HCT116 (cell line): ENCODE measurements around the gene CHM. TPM values are rescaled to one million over a fixed set of nuclear protein-coding genes. Genes with fewer than 3 reads are reported as not detected.

Source experiments
- ATAC-seq: fragments of 200-7000 bp; cut with Tn5 transposase; 2 replicates; pipeline ENCODE4 v1.9.1; 2020; ENCODE audit warnings: mild to moderate bottlenecking, moderate library complexity
- BruUV-seq: library from RNA; stranded (reverse); fragments of 400-500 nt; replicated peaks from 2 replicates; lab custom pipeline; 2021; lab: Mats Ljungman, UMichigan
- CTCF ChIA-PET: fragments of 300-600 bp; sonication (Branson Sonifier 250); formaldehyde crosslinking; loops from one replicate; lab custom pipeline; 2021; ENCODE audit warnings: antibody characterized with exemption; lab: Charles Lee
- POLR2A ChIA-PET: fragments of 300-600, 350-600 bp; sonication (Branson Sonifier 250); formaldehyde crosslinking; loops from one replicate; lab custom pipeline; 2021; ENCODE audit warnings: antibody characterized with exemption; lab: Charles Lee
- RAD21 ChIA-PET, 2 experiments: fragments of 300-600 bp; sonication (Branson Sonifier 250); formaldehyde crosslinking; loops; one replicate each; lab custom pipeline; 2023; ENCODE audit warnings: low total read pairs in 2 of 2; ENCODE audit not compliant: uncharacterized antibody in 2 of 2, unreplicated experiment in 2 of 2, low non-redundant PET in 1 of 2; lab: Charles Lee
- DNase-seq: peaks from one replicate; pipeline ENCODE4 v3.0.0-alpha.2; 2010; ENCODE audit warnings: low read depth, low spot score
- H2AFZ ChIP-seq: fragments of 200-600 bp; shearing (Covaris generic), sonication (generic); 2 replicates; pipeline ENCODE4 v1.6.1; 2017; ENCODE audit warnings: low read depth, mixed run types, mixed read lengths, antibody characterized with exemption, low read length; ENCODE audit not compliant: poor library complexity, severe bottlenecking
- H3K27ac ChIP-seq: 2 replicates; pipeline ENCODE4 v1.5.1; 2012; ENCODE audit warnings: low read depth, low read length
- H3K27me3 ChIP-seq: fragments of 200-600 bp; sonication (generic); 2 replicates; pipeline ENCODE4 v1.6.1; 2016; ENCODE audit warnings: mixed run types, low read length, mixed read lengths; ENCODE audit not compliant: insufficient read depth
- H3K36me3 ChIP-seq, 2 experiments: fragments of 200-500 bp in 1 of 2; fragments of 200-600 bp in 1 of 2; sonication (Bioruptor generic) in 1 of 2; sonication (generic) in 1 of 2; 2 replicates each; pipeline versions ENCODE4 v1.5.1 to v1.6.1; 2014 to 2016; ENCODE audit warnings: low read length in 2 of 2, inconsistent platforms in 1 of 2, mixed read lengths in 1 of 2, mixed run types in 1 of 2; ENCODE audit not compliant: insufficient read depth in 2 of 2, control insufficient read depth in 1 of 2
- H3K4me1 ChIP-seq, 2 experiments: fragments of 200-600 bp in 1 of 2; sonication (generic) in 1 of 2; 2 replicates each; pipeline versions ENCODE4 v1.5.1 to v1.6.1; 2012 to 2017; ENCODE audit warnings: low read length in 2 of 2, inconsistent platforms in 1 of 2, mild to moderate bottlenecking in 1 of 2, mixed read lengths in 1 of 2, mixed run types in 1 of 2, moderate library complexity in 1 of 2; ENCODE audit not compliant: insufficient read depth in 2 of 2, control insufficient read depth in 1 of 2
- H3K4me2 ChIP-seq: fragments of 200-600 bp; sonication (generic); 2 replicates; pipeline ENCODE4 v1.6.1; 2017; ENCODE audit warnings: mixed run types, low read length, mixed read lengths
- H3K4me3 ChIP-seq, 2 experiments: fragments of 200-600 bp in 1 of 2; sonication (generic) in 1 of 2; replicated peaks in 1 of 2; 2 replicates each; pipeline ENCODE4 v1.5.1; 2011 to 2016; ENCODE audit warnings: low read length in 2 of 2, control low read depth in 1 of 2, low read depth in 1 of 2, mild to moderate bottlenecking in 1 of 2, mixed read lengths in 1 of 2, mixed run types in 1 of 2
- H3K79me2 ChIP-seq: fragments of 200-600 bp; sonication (generic); 2 replicates; pipeline ENCODE4 v1.6.1; 2017; ENCODE audit warnings: mild to moderate bottlenecking, mixed run types, low read length, moderate library complexity, mixed read lengths; ENCODE audit not compliant: insufficient read depth
- H3K9ac ChIP-seq: fragments of 200-600 bp; sonication (generic); 2 replicates; pipeline ENCODE4 v1.6.1; 2016; ENCODE audit warnings: low read length, mixed read lengths
- H3K9me2 ChIP-seq: fragments of 200-600 bp; sonication (generic), shearing (Covaris generic); 2 replicates; pipeline ENCODE4 v1.6.1; 2017; ENCODE audit warnings: mixed run types, mild to moderate bottlenecking, moderate library complexity; ENCODE audit not compliant: insufficient read depth
- H3K9me3 ChIP-seq, 2 experiments: fragments of 200-500 bp in 1 of 2; fragments of 200-600 bp in 1 of 2; sonication (Bioruptor generic) in 1 of 2; sonication (generic) in 1 of 2; 2 replicates each; pipeline ENCODE4 v1.6.1; 2014 to 2017; ENCODE audit warnings: low read length in 2 of 2, mixed read lengths in 2 of 2, inconsistent platforms in 1 of 2, low read depth in 1 of 2, mild to moderate bottlenecking in 1 of 2, mixed run types in 1 of 2, moderate library complexity in 1 of 2; ENCODE audit not compliant: control insufficient read depth in 1 of 2, insufficient read depth in 1 of 2
- H4K20me1 ChIP-seq: fragments of 200-600 bp; sonication (generic), shearing (Covaris generic); 2 replicates; pipeline ENCODE4 v1.6.1; 2017; ENCODE audit warnings: mixed run types, mild to moderate bottlenecking, moderate library complexity; ENCODE audit not compliant: insufficient read depth
- CEBPB ChIP-seq: IDR thresholded peaks from 2 replicates; pipeline ENCODE4 v1.6.1; 2012; ENCODE audit warnings: low read depth
- CTCF ChIP-seq, 3 experiments: fragments of 200-600 bp in 1 of 3; sonication (generic) in 1 of 3; IDR thresholded peaks in 2 of 3; conservative IDR thresholded peaks in 1 of 3; 2 replicates each; pipeline ENCODE4 v1.5.1; 2012 to 2017; ENCODE audit warnings: low read depth in 2 of 3, low read length in 2 of 3, antibody characterized with exemption in 1 of 3, borderline replicate concordance in 1 of 3, control low read depth in 1 of 3, mild to moderate bottlenecking in 1 of 3, mixed read lengths in 1 of 3, mixed run types in 1 of 3, moderate library complexity in 1 of 3; ENCODE audit not compliant: insufficient read depth in 1 of 3
- EGR1 ChIP-seq: IDR thresholded peaks from 2 replicates; pipeline ENCODE4 v1.6.1; 2012; ENCODE audit warnings: low read depth
- ELF1 ChIP-seq: IDR thresholded peaks from 2 replicates; pipeline ENCODE4 v1.6.1; 2012; ENCODE audit warnings: low read depth, borderline replicate concordance
- EZH2 ChIP-seq: fragments of 200-600 bp; sonication (generic); IDR thresholded peaks from 2 replicates; pipeline ENCODE4 v1.6.1; 2017; ENCODE audit warnings: antibody characterized with exemption, mixed run types
- EZH2phosphoT487 ChIP-seq: fragments of 200-600 bp; IDR thresholded peaks from 2 replicates; pipeline ENCODE4 v1.6.1; 2018; ENCODE audit warnings: antibody characterized with exemption, borderline replicate concordance
- FOSL1 ChIP-seq: IDR thresholded peaks from 2 replicates; pipeline ENCODE4 v1.6.1; 2012; ENCODE audit warnings: low read depth
- JUND ChIP-seq: IDR thresholded peaks from 2 replicates; pipeline ENCODE4 v1.6.1; 2012
- MAX ChIP-seq: IDR thresholded peaks from 2 replicates; pipeline ENCODE4 v1.6.1; 2012
- POLR2A ChIP-seq: IDR thresholded peaks from 2 replicates; pipeline ENCODE4 v1.7.0; 2011; ENCODE audit warnings: borderline replicate concordance; ENCODE audit not compliant: insufficient read depth, insufficient read length; ENCODE audit errors: extremely low read depth
- POLR2AphosphoS5 ChIP-seq: IDR thresholded peaks from 2 replicates; pipeline ENCODE4 v1.6.1; 2011; ENCODE audit warnings: mild to moderate bottlenecking, low read depth, low read length, moderate library complexity
- RAD21 ChIP-seq: IDR thresholded peaks from 2 replicates; pipeline ENCODE4 v1.6.1; 2012; ENCODE audit warnings: low read depth, mild to moderate bottlenecking
- REST ChIP-seq: IDR thresholded peaks from 2 replicates; pipeline ENCODE4 v1.6.1; 2012; ENCODE audit warnings: low read depth
- SIN3A ChIP-seq: IDR thresholded peaks from 2 replicates; pipeline ENCODE4 v1.6.1; 2012; ENCODE audit warnings: low read depth
- SP1 ChIP-seq: IDR thresholded peaks from 2 replicates; pipeline ENCODE4 v1.6.1; 2012; ENCODE audit warnings: low read depth
- SRF ChIP-seq: IDR thresholded peaks from 2 replicates; pipeline ENCODE4 v1.6.1; 2012; ENCODE audit warnings: low read depth
- ZBTB33 ChIP-seq: IDR thresholded peaks from 2 replicates; pipeline ENCODE4 v1.6.1; 2011; ENCODE audit warnings: mild to moderate bottlenecking, low read length, moderate library complexity; ENCODE audit not compliant: insufficient replicate concordance; ENCODE audit errors: extremely low read depth
- ZFX ChIP-seq: fragments of 450-650 bp; IDR thresholded peaks from 2 replicates; pipeline ENCODE4 v1.6.1; 2017
- intact Hi-C: fragments of 100-400 bp; cut with micrococcal nuclease; formaldehyde crosslinking; loops from 2 replicates; pipeline ENCODE4 v1.10.0; 2022
- total RNA-seq: library from RNA; stranded (reverse); gene quantifications from one replicate; pipeline ENCODE4 v1.2.1, GENCODE V29; 2021; ENCODE audit not compliant: unreplicated experiment

CHM gene
- total RNA-seq, 1 experiment from 2014 or later, result 17.1 TPM

GRCh38 chrX:85836868-85837267 lies 210.5 kb downstream of the CHM start:
- no TSS peak for BruUV-seq
- CTCF ChIA-PET, result no interaction called here
- intact Hi-C loops, result no loop called here
- no peak overlapping the region for H3K27ac ChIP-seq
- no peak for TF ChIP-seq EZH2phosphoT487
- no peak for TF ChIP-seq EGR1
- no peak for TF ChIP-seq REST
- TF ChIP-seq RAD21, result no peak
- no peak for TF ChIP-seq EZH2
- no peak for TF ChIP-seq ZBTB33
- TF ChIP-seq CTCF (IDR thresholded peaks at IDR 0.05 in 2 of 3, conservative IDR thresholded peaks at IDR 0.05 in 1 of 3; ENCODE audit: borderline replicate concordance in 1 of 3, insufficient read depth in 1 of 3, low read depth in 2 of 3, low read length in 2 of 3), result no peak
- no peak for TF ChIP-seq ELF1
- TF ChIP-seq ZFX, result no peak
- no peak for TF ChIP-seq SRF
- no peak for TF ChIP-seq JUND
- no peak for TF ChIP-seq POLR2A
- TF ChIP-seq SIN3A, result no peak
- no peak for TF ChIP-seq MAX
- no peak for TF ChIP-seq CEBPB
- TF ChIP-seq POLR2AphosphoS5, result no peak
- no peak for TF ChIP-seq FOSL1
- TF ChIP-seq SP1, result no peak
- H3K27me3 ChIP-seq, result no peaks in the 10 kb centered on the region
- ATAC-seq (no peak), DNase-seq (no peak)
- H3K9ac ChIP-seq, result no peak overlapping the region
- no peaks in the 10 kb centered on the region for H3K9me3 ChIP-seq
- no peaks in the 10 kb centered on the region for H4K20me1 ChIP-seq
- no peak overlapping the region for H3K4me3 ChIP-seq
- no peaks in the 10 kb centered on the region for H3K9me2 ChIP-seq
- no peaks in the 10 kb centered on the region for H3K36me3 ChIP-seq
- H3K4me1 ChIP-seq, result no peaks in the 10 kb centered on the region
- RAD21 ChIA-PET, result no interaction called here
- H2AFZ ChIP-seq, result no peak overlapping the region
- no peak overlapping the region for H3K4me2 ChIP-seq
- POLR2A ChIA-PET, result no interaction called here
- no peaks in the 10 kb centered on the region for H3K79me2 ChIP-seq
